Fibroblast of skin of left biceps (primary cell): ENCODE measurements around the gene VGLL4.
A peak's percentile ranks its signal among the peaks of the same experiment; 100 is the strongest.
"Not testable (repeated sequence)": the region's sequence is repeated elsewhere in the genome, so short reads cannot be mapped to it uniquely, and the experiment has no call there.

ENCODE experiments used
- DNase-seq, 2 experiments: peaks; one replicate each; pipeline ENCODE4 v3.0.0-alpha.2; 2013; ENCODE audit warnings: low read depth in 2 of 2

VGLL4 gene

GRCh38 chr3:11643605-11644087 lies at the start of gene VGLL4:
Gene VGLL4 (minus strand): TSS chr3:11643915. CDS start chr3:11643518, 397 bp downstream.
- peak; percentile 81 to 82 for DNase-seq

GRCh38 chr3:11692532-11692813 lies 48.8 kb upstream of the VGLL4 start:
- no peak for DNase-seq

- DNase-seq, result no peak
Measured at GRCh38 chr3:11691767-11692531, 48.2 kb upstream of the VGLL4 start.

GRCh38 chr3:11690863-11691766 lies 47.4 kb upstream of the VGLL4 start:
- DNase-seq, result peak; percentile 17 to 21

GRCh38 chr3:11689749-11690148 lies 46.0 kb upstream of the VGLL4 start:
- no peak for DNase-seq

- not testable (repeated sequence) for DNase-seq
Measured at GRCh38 chr3:11684980-11685379, 41.3 kb upstream of the VGLL4 start.

GRCh38 chr3:11680509-11680908 lies 36.8 kb upstream of the VGLL4 start:
- DNase-seq, result no peak

GRCh38 chr3:11679964-11680363 lies 36.2 kb upstream of the VGLL4 start:
- DNase-seq, result no peak

GRCh38 chr3:11672363-11672762 lies 28.6 kb upstream of the VGLL4 start:
- no peak for DNase-seq

GRCh38 chr3:11671648-11672100 lies 28.0 kb upstream of the VGLL4 start:
- peak; percentile 70 to 78 for DNase-seq

GRCh38 chr3:11668243-11669235 lies 24.8 kb upstream of the VGLL4 start:
- DNase-seq, result no peak

GRCh38 chr3:11665331-11665730 lies 21.6 kb upstream of the VGLL4 start:
- no peak for DNase-seq

- no peak for DNase-seq
Measured at GRCh38 chr3:11662392-11662990, 18.8 kb upstream of the VGLL4 start.

- DNase-seq, result peak in 1 of 2 experiments; percentile 56
Measured at GRCh38 chr3:11661827-11662226, 18.1 kb upstream of the VGLL4 start.

- no peak for DNase-seq
Measured at GRCh38 chr3:11661052-11661656, 17.4 kb upstream of the VGLL4 start.

- no peak for DNase-seq
Measured at GRCh38 chr3:11660242-11660641, 16.5 kb upstream of the VGLL4 start.

GRCh38 chr3:11658180-11658579 lies 14.5 kb upstream of the VGLL4 start:
- DNase-seq, result no peak

- no peak for DNase-seq
Measured at GRCh38 chr3:11655196-11655928, 11.6 kb upstream of the VGLL4 start.

GRCh38 chr3:11654166-11654565 lies 10.5 kb upstream of the VGLL4 start:
- no peak for DNase-seq
